T follicular helper cell (primary cell): ENCODE data around the gene ADORA2B.
"Not testable (repeated sequence)": the region's sequence is repeated elsewhere in the genome, so short reads cannot be mapped to it uniquely, and the experiment has no call there.

Source experiments
- DNase-seq: peaks from one replicate; pipeline ENCODE4 v3.0.0-alpha.2; 2020; ENCODE audit warnings: low read depth

Gene ADORA2B

GRCh38 chr17:15955793-15956541 is 11.0 kb downstream of the ADORA2B start:
- no peak for DNase-seq

- DNase-seq = no peak
These were observed 12.3 kb downstream of the ADORA2B start for GRCh38 chr17:15957206-15957605.

DNA sequence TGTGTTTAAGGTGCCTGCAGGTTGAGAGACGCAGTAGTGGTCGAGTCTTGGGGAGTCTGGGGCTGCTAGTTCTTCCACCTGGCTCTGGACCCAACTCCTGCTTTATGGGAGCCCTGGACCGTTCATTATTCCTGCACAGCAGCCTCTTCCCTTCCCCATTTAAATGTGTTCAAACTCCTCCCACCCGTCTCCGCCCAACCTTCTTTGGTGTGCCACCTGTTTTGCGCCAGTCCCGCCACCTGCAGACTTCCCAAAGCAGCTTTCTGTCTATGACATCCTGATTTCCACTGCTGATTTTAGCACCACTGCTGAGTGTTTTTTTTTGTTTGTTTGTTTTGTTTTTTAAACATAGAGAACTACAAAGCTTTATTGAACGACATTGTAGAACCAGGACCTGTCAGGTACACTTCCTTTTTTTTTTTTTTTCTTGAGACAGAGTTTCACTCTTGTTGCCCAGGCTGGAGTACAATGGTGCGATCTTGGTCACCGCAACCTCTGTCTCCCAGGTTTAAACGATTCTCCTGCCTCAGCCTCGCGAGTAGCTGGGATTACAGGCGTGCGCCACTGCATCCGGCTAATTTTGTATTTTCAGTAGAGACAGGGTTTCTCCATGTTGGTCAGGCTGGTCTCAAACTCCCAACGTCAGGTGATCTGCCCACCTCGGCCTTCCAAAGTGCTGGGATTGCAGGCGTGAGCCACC is 12.8 kb downstream of the ADORA2B start:
- DNase-seq = no peak

- DNase-seq = no peak
These were observed 13.5 kb downstream of the ADORA2B start for GRCh38 chr17:15958484-15958854.

- no peak for DNase-seq
These were observed 18.8 kb downstream of the ADORA2B start for GRCh38 chr17:15963670-15964110.

DNA sequence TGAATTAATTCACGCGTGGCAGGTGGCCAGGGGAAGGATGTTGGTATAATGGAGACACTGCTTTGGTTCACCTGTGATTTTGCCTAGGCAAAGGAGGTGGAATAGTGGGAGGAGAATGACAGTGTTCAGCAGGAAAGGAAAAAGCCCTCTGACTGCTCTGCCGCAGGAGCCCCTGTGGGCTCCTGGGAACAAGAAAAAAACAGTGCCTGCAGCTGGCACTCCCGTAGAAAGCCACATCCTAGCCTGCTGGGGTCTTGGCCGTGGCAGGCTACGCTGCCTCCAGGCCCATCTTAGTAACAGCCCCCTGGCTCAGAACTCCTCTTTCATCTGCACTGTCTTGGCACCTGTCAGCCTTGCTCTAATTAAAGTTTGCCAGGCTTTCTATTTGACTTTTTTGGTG is 20.6 kb downstream of the ADORA2B start:
- DNase-seq = no peak

DNA sequence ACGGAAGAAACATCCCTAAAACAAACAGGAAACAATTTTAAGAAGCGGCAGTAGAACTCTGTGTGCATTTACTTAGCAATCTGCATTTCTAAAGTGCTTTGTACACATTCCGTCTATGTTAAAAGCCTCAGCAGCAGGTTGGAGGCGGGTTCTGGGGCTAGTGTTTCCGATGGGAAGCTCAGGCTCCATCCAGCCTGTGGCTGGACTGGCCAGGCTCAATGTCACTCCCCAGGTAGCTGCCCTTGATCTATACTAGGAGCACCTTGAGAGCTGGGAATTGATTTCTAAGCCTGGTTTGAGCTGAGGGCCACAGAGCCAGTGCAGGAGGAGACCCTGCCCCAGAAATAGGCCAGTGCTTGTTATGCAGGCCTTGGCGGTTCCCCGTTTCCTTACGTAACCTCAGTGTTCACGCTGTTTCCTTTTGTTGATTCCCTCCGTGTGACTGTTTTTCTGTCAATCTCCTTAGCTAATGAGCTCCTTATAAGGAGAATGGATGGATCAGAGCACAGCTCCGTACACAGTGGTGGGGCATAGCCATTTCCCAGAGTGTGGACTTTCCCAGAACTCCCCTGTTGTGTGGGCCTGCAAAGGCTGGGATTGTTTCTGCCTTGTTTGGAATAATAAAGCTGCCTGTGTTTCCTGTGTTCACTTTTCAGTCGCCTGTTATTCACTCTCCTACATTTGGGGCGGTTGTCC is 21.4 kb downstream of the ADORA2B start:
- DNase-seq = no peak

- DNase-seq = no peak
These were observed 21.9 kb downstream of the ADORA2B start for GRCh38 chr17:15966879-15967248.

- DNase-seq = no peak
These were observed 22.9 kb downstream of the ADORA2B start for GRCh38 chr17:15967706-15968399.

- DNase-seq = no peak
These were observed 24.5 kb downstream of the ADORA2B start for GRCh38 chr17:15969463-15969862.

DNA sequence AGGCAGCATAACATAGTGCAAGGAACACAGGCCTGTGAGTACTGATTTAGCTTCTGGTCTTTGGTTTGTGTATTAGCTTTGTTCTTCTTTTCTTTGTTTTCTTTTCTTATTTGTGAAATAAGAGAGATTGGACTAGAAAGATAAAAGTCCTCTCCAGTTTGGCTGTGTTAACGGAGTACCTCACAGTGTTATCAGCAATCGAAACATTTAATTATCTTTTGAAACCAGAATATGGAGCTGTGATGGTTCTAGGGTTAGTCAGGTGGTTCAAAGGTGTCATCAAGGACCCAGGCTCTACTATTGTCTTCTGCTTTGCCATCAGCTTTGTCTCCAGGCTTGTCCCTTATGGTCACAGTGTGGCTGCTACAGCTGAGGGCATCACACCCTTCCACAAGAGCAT is 25.6 kb downstream of the ADORA2B start:
- DNase-seq = no peak

DNA sequence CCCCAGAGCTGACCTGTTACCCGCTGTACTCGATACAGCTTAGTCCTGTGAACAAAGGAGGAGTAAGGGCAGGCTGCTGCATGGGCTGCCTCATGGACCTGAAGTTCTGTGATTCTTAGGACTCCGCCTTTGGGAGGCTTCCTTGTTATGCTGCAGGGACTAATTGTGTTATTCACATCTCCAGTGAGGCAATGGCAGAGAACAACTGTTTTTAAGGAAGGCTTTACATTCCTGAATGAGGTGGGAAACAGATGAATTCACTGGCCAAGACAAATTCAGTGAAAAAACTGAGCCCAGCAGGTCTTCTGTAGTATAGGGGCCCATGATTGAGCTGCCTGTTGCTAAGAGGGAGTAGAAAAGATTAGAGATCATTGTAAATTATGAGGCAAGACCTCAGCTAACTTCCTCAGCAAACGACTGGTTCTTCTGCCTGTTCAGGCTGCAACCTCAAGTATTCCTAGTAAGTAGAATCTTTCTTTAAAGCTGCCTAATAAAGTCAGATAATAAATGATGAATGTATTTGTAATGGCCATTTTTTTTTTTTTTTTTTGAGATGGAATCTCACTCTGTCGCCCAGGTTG is 26.3 kb downstream of the ADORA2B start:
- no peak for DNase-seq

DNA sequence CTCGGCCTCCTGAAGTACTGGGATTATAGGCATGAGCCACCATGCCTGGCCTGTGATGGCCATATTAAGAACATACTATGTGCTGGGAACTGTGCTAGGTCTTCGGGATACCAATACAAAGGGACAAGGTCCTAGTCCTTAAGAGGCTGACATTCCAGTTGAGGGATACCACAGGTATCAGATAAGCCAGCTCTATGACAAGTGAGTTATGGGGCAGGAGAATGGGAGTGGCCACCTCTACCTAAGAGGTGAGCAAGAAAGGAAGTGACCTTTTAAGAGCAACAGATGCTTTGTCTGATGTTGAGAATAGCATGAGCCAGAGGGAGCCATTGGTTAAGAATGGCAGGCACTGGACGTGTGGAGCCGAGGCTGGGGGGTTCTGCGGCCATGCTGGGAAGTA is 27.0 kb downstream of the ADORA2B start:
- no peak for DNase-seq

GRCh38 chr17:15972497-15972951 is 27.6 kb downstream of the ADORA2B start:
- no peak for DNase-seq

- DNase-seq = no peak
These were observed 28.1 kb downstream of the ADORA2B start for GRCh38 chr17:15973016-15973415.

DNA sequence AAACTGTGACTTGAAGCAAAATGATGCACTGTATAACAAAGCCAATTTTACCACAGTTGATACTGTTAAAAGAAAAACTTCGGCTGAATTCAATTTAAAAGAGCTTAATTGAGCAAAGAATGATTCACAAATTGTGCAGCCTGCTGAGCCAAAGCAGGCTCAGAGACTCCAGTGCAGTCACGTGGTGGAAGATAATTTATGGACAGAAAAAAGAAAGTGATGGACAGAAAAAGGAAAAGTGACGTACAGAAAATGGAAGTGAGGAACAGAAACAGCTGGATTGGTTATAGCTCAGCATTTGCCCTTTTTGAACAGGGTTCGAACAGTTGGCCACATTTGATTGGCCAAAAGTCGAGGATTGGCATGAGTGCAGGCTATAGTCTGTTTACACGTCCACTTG is 28.9 kb downstream of the ADORA2B start:
- no peak for DNase-seq

GRCh38 chr17:15977894-15978293 is 33.0 kb downstream of the ADORA2B start:
- no peak for DNase-seq

GRCh38 chr17:15978606-15979005 is 33.7 kb downstream of the ADORA2B start:
- no peak for DNase-seq

DNA sequence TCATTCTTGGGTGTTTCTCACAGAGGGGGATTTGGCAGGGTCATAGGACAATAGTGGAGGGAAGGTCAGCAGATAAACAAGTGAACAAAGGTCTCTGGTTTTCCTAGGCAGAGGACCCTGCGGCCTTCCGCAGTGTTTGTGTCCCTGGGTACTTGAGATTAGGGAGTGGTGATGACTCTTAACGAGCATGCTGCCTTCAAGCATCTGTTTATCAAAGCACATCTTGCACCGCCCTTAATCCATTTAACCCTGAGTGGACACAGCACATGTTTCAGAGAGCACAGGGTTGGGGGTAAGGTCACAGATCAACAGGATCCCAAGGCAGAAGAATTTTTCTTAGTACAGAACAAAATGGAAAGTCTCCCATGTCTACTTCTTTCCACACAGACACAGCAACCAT is 34.1 kb downstream of the ADORA2B start:
- DNase-seq = not testable (repeated sequence)

DNA sequence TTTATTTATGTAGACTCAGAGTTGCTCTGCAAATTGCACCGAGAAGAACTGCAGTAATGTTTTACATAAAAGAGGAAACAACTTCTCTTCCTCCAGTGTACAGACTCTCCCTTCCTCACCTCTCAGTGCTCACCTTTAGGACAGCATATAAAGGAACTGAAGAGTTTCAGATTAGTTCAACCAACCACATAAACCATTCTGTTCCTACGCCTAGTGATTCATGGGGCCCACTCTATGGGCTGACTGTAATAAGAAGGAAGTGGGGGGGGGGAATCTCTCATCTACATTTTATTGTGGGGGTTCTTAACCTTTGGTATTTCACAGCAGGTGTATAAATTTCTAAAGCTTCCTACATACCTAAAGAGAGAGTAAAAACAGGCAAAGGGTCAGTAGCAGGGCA is 36.3 kb downstream of the ADORA2B start:
- no peak for DNase-seq

GRCh38 chr17:15981646-15982580 is 37.0 kb downstream of the ADORA2B start:
- no peak for DNase-seq
